ENCODE measurements around the gene CHCHD3. TPM values are rescaled to one million over a fixed set of nuclear protein-coding genes. Genes with fewer than 3 reads are reported as not detected.
A peak's percentile ranks its signal among the peaks of the same experiment; 100 is the strongest.

CHCHD3 gene
- total RNA-seq, 2 donors from 2014 or later = 36.1 to 43.0 TPM

DNA sequence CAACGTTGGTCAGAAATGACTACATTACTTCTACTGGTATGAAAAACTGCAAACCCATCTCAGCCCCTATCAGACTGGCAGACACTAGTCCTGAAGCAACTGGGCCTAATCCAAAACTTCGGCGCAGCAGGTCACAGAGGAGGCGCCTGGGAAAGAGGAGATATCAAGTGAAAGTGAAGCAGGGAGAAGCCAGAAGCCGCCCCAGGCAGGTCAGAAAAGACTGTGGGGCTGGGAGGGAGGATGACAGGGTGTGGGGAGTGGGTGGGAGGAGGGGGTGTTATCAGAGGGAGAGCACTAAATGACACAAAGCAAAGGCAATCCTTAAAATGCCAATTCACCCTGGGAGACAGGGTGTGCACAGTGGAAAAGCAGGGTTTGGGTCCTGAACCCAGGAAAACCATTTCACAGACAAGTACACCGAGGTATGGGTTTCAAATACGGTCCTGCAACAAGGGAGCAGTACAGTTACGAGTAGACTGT is 731 bp downstream of the CHCHD3 start:
- Histone ChIP-seq H3K36me3 (no peaks in the 10 kb centered on the region), H3K4me3 (peak overlapping the region; percentile 98), H3K4me1 (ENCODE audit: control insufficient read depth in 1 of 2, low read depth in 2 of 2) (peaks cover 8 to 26% of the 10 kb centered on the region in 2 donors), H3K27me3 (replicated peaks; ENCODE audit: insufficient read depth) (no peaks in the 10 kb centered on the region), H3K9me3 (no peaks in the 10 kb centered on the region), H3K27ac (peak overlapping the region in 1 of 2 donors; percentile 73)
- DNase-seq (ENCODE audit: low spot score) (no peak), ATAC-seq (ENCODE audit: insufficient number of reproducible peaks, low FRiP score, low read depth) (no peak)
- TF ChIP-seq, protein P1, sequence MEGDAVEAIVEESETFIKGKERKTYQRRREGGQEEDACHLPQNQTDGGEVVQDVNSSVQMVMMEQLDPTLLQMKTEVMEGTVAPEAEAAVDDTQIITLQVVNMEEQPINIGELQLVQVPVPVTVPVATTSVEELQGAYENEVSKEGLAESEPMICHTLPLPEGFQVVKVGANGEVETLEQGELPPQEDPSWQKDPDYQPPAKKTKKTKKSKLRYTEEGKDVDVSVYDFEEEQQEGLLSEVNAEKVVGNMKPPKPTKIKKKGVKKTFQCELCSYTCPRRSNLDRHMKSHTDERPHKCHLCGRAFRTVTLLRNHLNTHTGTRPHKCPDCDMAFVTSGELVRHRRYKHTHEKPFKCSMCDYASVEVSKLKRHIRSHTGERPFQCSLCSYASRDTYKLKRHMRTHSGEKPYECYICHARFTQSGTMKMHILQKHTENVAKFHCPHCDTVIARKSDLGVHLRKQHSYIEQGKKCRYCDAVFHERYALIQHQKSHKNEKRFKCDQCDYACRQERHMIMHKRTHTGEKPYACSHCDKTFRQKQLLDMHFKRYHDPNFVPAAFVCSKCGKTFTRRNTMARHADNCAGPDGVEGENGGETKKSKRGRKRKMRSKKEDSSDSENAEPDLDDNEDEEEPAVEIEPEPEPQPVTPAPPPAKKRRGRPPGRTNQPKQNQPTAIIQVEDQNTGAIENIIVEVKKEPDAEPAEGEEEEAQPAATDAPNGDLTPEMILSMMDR (IDR thresholded peaks at IDR 0.05) = no peak

DNA sequence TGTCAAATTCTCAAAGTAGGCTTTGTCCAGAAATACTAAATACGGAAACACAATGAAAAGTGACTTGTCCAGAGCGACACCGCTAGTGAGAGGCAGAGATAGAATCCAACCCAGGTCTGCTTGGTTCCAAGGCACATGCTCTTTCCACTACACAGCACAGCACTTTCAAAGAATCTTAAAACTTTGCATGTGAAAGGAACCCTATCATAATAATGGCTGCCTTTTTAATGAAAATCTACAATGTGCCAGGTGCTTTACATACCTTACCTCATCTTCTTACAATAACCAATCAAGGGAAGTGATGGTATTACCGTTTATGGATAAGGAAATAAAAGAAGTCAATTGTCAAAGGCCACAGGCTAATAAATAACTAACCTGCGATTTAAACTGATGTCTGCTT is 2.6 kb downstream of the CHCHD3 start:
- Histone ChIP-seq H3K4me3 (no peak overlapping the region), H3K27me3 (replicated peaks; ENCODE audit: insufficient read depth) (no peaks in the 10 kb centered on the region), H3K27ac (no peak overlapping the region), H3K9me3 (no peaks in the 10 kb centered on the region), H3K36me3 (peaks cover 3% of the 10 kb centered on the region), H3K4me1 (ENCODE audit: control insufficient read depth in 1 of 2, low read depth in 2 of 2) (peaks cover 8 to 26% of the 10 kb centered on the region in 2 donors)
- DNase-seq (ENCODE audit: low spot score) = no peak
- ATAC-seq (ENCODE audit: insufficient number of reproducible peaks, low FRiP score, low read depth) = no peak
- TF ChIP-seq, protein P1 (IDR thresholded peaks at IDR 0.05) = no peak

DNA sequence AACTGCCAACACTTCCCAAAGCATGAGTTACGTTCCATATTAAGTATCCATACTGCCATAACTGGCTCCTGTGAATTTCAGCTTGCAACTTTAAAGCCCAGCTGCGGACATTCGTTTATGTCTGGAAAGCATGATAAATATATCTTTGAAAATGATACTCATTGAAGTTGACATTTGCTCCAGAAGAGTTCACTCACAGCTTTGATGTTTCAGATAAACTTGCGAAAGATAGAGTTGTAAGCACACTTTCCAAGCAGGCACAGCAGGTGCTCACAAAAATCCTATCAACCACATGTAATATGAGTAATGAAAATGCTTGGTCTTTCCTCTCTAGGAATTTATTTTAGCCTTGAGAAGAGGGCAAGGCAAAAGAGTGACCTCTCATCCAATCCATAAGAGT is 4.5 kb downstream of the CHCHD3 start:
- TF ChIP-seq, protein P1 (IDR thresholded peaks at IDR 0.05) = no peak
- H3K27ac ChIP-seq = no peak overlapping the region
- DNase-seq (ENCODE audit: low spot score) (no peak), ATAC-seq (ENCODE audit: insufficient number of reproducible peaks, low FRiP score, low read depth) (no peak)
- H3K4me1 ChIP-seq (ENCODE audit: control insufficient read depth in 1 of 2, low read depth in 2 of 2) = peaks cover 8 to 22% of the 10 kb centered on the region in 2 donors
- H3K27me3 ChIP-seq (replicated peaks; ENCODE audit: insufficient read depth) = no peaks in the 10 kb centered on the region
- H3K4me3 ChIP-seq = no peak overlapping the region
- H3K36me3 ChIP-seq = peaks cover 3% of the 10 kb centered on the region
- no peaks in the 10 kb centered on the region for H3K9me3 ChIP-seq

DNA sequence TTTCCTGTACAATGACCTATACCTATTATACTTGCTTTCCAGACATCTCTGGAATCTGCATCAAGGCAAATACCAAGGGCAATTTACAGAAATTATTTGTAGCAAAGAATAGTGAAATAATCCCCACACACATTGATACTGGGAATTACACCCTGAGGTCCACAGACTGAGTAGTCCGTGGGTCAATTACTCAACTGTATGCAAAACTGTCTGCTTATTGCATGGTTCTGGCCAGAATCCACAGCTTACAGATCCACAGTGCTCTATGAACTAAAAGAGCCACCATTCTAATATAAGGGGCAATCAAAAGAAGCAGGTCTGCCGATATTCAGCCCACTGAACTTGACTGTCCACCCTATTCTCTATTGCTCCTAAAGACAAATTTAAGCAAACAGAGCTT is 5.7 kb downstream of the CHCHD3 start:
- TF ChIP-seq, protein P1 (IDR thresholded peaks at IDR 0.05) = no peak
- Histone ChIP-seq H3K36me3 (peaks cover 3% of the 10 kb centered on the region), H3K9me3 (no peaks in the 10 kb centered on the region), H3K27ac (no peak overlapping the region), H3K4me3 (no peak overlapping the region), H3K27me3 (replicated peaks; ENCODE audit: insufficient read depth) (no peaks in the 10 kb centered on the region), H3K4me1 (ENCODE audit: control insufficient read depth in 1 of 2, low read depth in 2 of 2) (peaks cover 6 to 17% of the 10 kb centered on the region in 2 donors)
- DNase-seq (ENCODE audit: low spot score) (no peak), ATAC-seq (ENCODE audit: insufficient number of reproducible peaks, low FRiP score, low read depth) (no peak)

DNA sequence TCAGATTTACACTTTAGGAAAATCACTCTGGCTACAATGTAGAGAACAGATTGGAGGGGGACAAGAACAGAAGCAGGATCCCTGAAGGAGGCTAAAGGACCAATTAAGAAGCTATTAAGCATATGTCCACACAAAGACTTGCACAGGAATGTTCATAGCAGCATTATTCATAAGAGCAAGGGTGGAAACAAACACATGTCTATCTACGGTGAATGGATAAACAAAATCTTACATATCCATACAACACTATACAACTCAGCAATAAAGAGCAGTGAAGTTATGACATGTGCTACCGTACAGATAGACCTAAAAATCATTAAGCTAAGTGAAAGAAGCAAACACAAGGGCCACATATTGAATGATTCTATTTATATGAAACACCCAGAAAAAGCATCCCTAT is 10.4 kb downstream of the CHCHD3 start:
- TF ChIP-seq, protein P1 (IDR thresholded peaks at IDR 0.05) = no peak
- H3K36me3 ChIP-seq = peaks cover 9% of the 10 kb centered on the region
- no peak for DNase-seq (ENCODE audit: low spot score)
- no peak overlapping the region for H3K27ac ChIP-seq
- H3K4me3 ChIP-seq = no peak overlapping the region
- no peaks in the 10 kb centered on the region for H3K4me1 ChIP-seq (ENCODE audit: control insufficient read depth in 1 of 2, low read depth in 2 of 2)
- H3K9me3 ChIP-seq = no peaks in the 10 kb centered on the region
- ATAC-seq (ENCODE audit: insufficient number of reproducible peaks, low FRiP score, low read depth) = no peak
- no peaks in the 10 kb centered on the region for H3K27me3 ChIP-seq (replicated peaks; ENCODE audit: insufficient read depth)

Data from thoracic aorta (tissue), 2 donors.